Naive thymus-derived CD4-positive, alpha-beta T cell (primary cell): ENCODE results near the gene KLRF2. TPM values are rescaled to one million over a fixed set of nuclear protein-coding genes. Genes with fewer than 3 reads are reported as not detected.

Experiments
- ATAC-seq: fragments of 150-1000 bp; cut with Tn5 transposase; 2 replicates; pipeline ENCODE4 v1.10.0; 2021; ENCODE audit warnings: mild to moderate bottlenecking, moderate library complexity
- CTCF ChIA-PET: fragments of 350-600 bp; sonication (Branson Sonifier 250); formaldehyde crosslinking; loops from one replicate; lab custom pipeline; 2021; ENCODE audit warnings: antibody characterized with exemption; lab: Charles Lee
- POLR2A ChIA-PET: fragments of 350-600 bp; sonication (Branson Sonifier 250); formaldehyde crosslinking; loops from one replicate; lab custom pipeline; 2021; ENCODE audit warnings: antibody characterized with exemption, inconsistent platforms; lab: Charles Lee
- DNase-seq, 9 donors: peaks; one replicate each; pipeline versions ENCODE4 v3.0.0 to v3.0.0-alpha.2; 2020 to 2022; ENCODE audit warnings: mixed read lengths in 1 of 9
- H3K27ac ChIP-seq: one replicate; pipeline ENCODE4 v1.7.0; 2013; ENCODE audit warnings: mild to moderate bottlenecking, low read depth, low read length, moderate library complexity
- H3K27me3 ChIP-seq, 2 donors: one replicate each; pipeline ENCODE4 v1.7.0; 2013; ENCODE audit warnings: low read length in 2 of 2, mild to moderate bottlenecking in 2 of 2, moderate library complexity in 2 of 2; ENCODE audit not compliant: control insufficient read depth in 2 of 2, insufficient read depth in 2 of 2
- H3K36me3 ChIP-seq, 3 experiments: 1 replicate in 2 of 3; 2 replicates in 1 of 3; pipeline ENCODE4 v1.7.0; 2013; ENCODE audit warnings: low read length in 3 of 3, mild to moderate bottlenecking in 3 of 3, moderate library complexity in 1 of 3; ENCODE audit not compliant: insufficient read depth in 3 of 3, control insufficient read depth in 2 of 3
- H3K4me1 ChIP-seq, 2 donors: one replicate each; pipeline ENCODE4 v1.7.0; 2013; ENCODE audit warnings: low read length in 2 of 2, mild to moderate bottlenecking in 2 of 2, moderate library complexity in 1 of 2; ENCODE audit not compliant: control insufficient read depth in 2 of 2, insufficient read depth in 2 of 2
- H3K4me3 ChIP-seq: 2 replicates; pipeline ENCODE4 v1.7.0; 2013; ENCODE audit warnings: mild to moderate bottlenecking, low read length
- H3K9me3 ChIP-seq, 3 experiments: 1 replicate in 2 of 3; 2 replicates in 1 of 3; pipeline ENCODE4 v1.7.0; 2013; ENCODE audit warnings: low read length in 3 of 3; ENCODE audit not compliant: control insufficient read depth in 2 of 3
- H3K27ac Mint-ChIP-seq, 9 donors: one replicate each; pipeline ENCODE4 v1.8.0; 2020 to 2022; ENCODE audit warnings: mixed read lengths in 9 of 9, mild to moderate bottlenecking in 8 of 9, moderate library complexity in 5 of 9, inconsistent platforms in 2 of 9
- H3K27me3 Mint-ChIP-seq, 5 donors: one replicate each; pipeline ENCODE4 v1.8.0; 2021 to 2022; ENCODE audit warnings: mixed read lengths in 5 of 5, mild to moderate bottlenecking in 1 of 5
- H3K36me3 Mint-ChIP-seq, 5 donors: one replicate each; pipeline ENCODE4 v1.8.0; 2020 to 2022; ENCODE audit warnings: mixed read lengths in 5 of 5, mild to moderate bottlenecking in 3 of 5, inconsistent platforms in 1 of 5
- H3K4me1 Mint-ChIP-seq, 7 donors: one replicate each; pipeline ENCODE4 v1.8.0; 2020 to 2022; ENCODE audit warnings: mixed read lengths in 7 of 7, mild to moderate bottlenecking in 3 of 7, inconsistent platforms in 1 of 7
- H3K4me3 Mint-ChIP-seq, 10 donors: one replicate each; pipeline ENCODE4 v1.8.0; 2020 to 2022; ENCODE audit warnings: mild to moderate bottlenecking in 10 of 10, mixed read lengths in 10 of 10, moderate library complexity in 6 of 10, inconsistent platforms in 2 of 10
- H3K9me3 Mint-ChIP-seq, 11 donors: one replicate each; pipeline ENCODE4 v1.8.0; 2020 to 2022; ENCODE audit warnings: mixed read lengths in 11 of 11, mild to moderate bottlenecking in 4 of 11, inconsistent platforms in 1 of 11, moderate library complexity in 1 of 11
- intact Hi-C, 2 donors: fragments of 100-400 bp; cut with micrococcal nuclease; formaldehyde crosslinking; loops; one replicate each; pipeline ENCODE4 v1.15.1; 2023
- polyA plus RNA-seq, 2 donors: library from polyadenylated mRNA; unstranded; fragments of 300-500 nt; fragmentation: Illumina TruSeq; gene quantifications; one replicate each; pipeline ENCODE4 v1.2.3, GENCODE V29; 2021
- total RNA-seq, 6 experiments: library from RNA in 5 of 6; stranded (reverse) in 5 of 6; gene quantifications; 1 replicate in 5 of 6; 2 replicates in 1 of 6; pipeline ENCODE4 v1.2.3 and lab custom pipeline; 2021 to 2026

The KLRF2 gene
- total RNA-seq, result not detected
- not detected for polyA plus RNA-seq
- total RNA-seq (lab: John Stamatoyannopoulos, UW), result not detected

- H3K4me1 Mint-ChIP-seq, result peaks cover 4 to 24% (median 5%) of the 10 kb centered on the region in 7 donors
These were observed at the start of gene KLRF2 for GRCh38 chr12:9881246-9881645. KLRF2 (plus strand) TSS chr12:9881489; CDS start chr12:9881596, 107 bp downstream.

GRCh38 chr12:9831720-9832119 is 49.6 kb upstream of the KLRF2 start:
- Mint-ChIP-seq H3K27ac (no peak overlapping the region), H3K4me3 (no peak overlapping the region), H3K4me1 (peaks cover 0 to 1% (median 0%) of the 10 kb centered on the region in 7 donors), H3K9me3 (no peaks in the 10 kb centered on the region), H3K36me3 (no peaks in the 10 kb centered on the region), H3K27me3 (peaks cover 0 to 16% (median 0%) of the 10 kb centered on the region in 5 donors)
- H3K9me3 ChIP-seq, result no peaks in the 10 kb centered on the region
- H3K4me1 ChIP-seq, result no peaks in the 10 kb centered on the region
- ATAC-seq (no peak), DNase-seq (no peak)
- POLR2A ChIA-PET, result no interaction called here
- CTCF ChIA-PET, result no interaction called here
- H3K36me3 ChIP-seq, result no peaks in the 10 kb centered on the region
- no peaks in the 10 kb centered on the region for H3K27me3 ChIP-seq
- H3K27ac ChIP-seq, result no peak overlapping the region
- intact Hi-C loops, result no loop called here
- no peak overlapping the region for H3K4me3 ChIP-seq

More at GRCh38 chr12:9881246-9881645, at the start of gene KLRF2:
- Mint-ChIP-seq H3K4me3 (peak within 1 kb of the TSS in 1 of 10 donors; percentile 39), H3K36me3 (no peaks in the 10 kb centered on the region), H3K27me3 (peaks cover 0 to 7% (median 0%) of the 10 kb centered on the region in 5 donors), H3K9me3 (peaks cover 0 to 3% (median 0%) of the 10 kb centered on the region in 11 donors), H3K27ac (peak within 1 kb of the TSS in 1 of 9 donors; percentile 17)
- H3K4me1 ChIP-seq, result no peaks in the 10 kb centered on the region
- no peak within 1 kb of the TSS for H3K27ac ChIP-seq
- no peaks in the 10 kb centered on the region for H3K36me3 ChIP-seq
- DNase-seq, result no peak
- no peak within 1 kb of the TSS for H3K4me3 ChIP-seq
- ChIA-PET CTCF (no interaction called here), POLR2A (interaction anchor here (1.3 kb wide), 1 partner anchor 10 kb away, joined by 6 read pairs; no protein-coding TSS in a partner anchor)
- H3K27me3 ChIP-seq, result no peaks in the 10 kb centered on the region
- intact Hi-C loops, result no loop called here
- H3K9me3 ChIP-seq, result no peaks in the 10 kb centered on the region
- ATAC-seq, result no peak

GRCh38 chr12:9843407-9843806 is 37.9 kb upstream of the KLRF2 start:
- no peak overlapping the region for H3K27ac ChIP-seq
- DNase-seq (no peak), ATAC-seq (no peak)
- H3K4me3 ChIP-seq, result no peak overlapping the region
- H3K36me3 ChIP-seq, result no peaks in the 10 kb centered on the region
- POLR2A ChIA-PET, result no interaction called here
- Mint-ChIP-seq H3K9me3 (peaks cover 7 to 34% (median 23%) of the 10 kb centered on the region in 11 donors), H3K27me3 (peaks cover 0 to 46% (median 0%) of the 10 kb centered on the region in 5 donors), H3K4me3 (no peak overlapping the region), H3K36me3 (peaks cover 5 to 19% (median 13%) of the 10 kb centered on the region in 5 donors), H3K27ac (no peak overlapping the region), H3K4me1 (peaks cover 0 to 12% (median 0%) of the 10 kb centered on the region in 7 donors)
- no peaks in the 10 kb centered on the region for H3K27me3 ChIP-seq
- H3K4me1 ChIP-seq, result no peaks in the 10 kb centered on the region
- CTCF ChIA-PET, result no interaction called here
- intact Hi-C loops, result no loop called here
- H3K9me3 ChIP-seq, result peaks cover 0 to 5% (median 0%) of the 10 kb centered on the region in 3 experiments

- peaks cover 36 to 58% (median 44%) of the 10 kb centered on the region in 5 donors for H3K36me3 Mint-ChIP-seq
- H3K27ac Mint-ChIP-seq, result peak overlapping the region in 1 of 9 donors; percentile 61
- POLR2A ChIA-PET, result interaction anchor here (0.6 kb wide), 1 partner anchor 11 kb away, joined by 3 read pairs; no protein-coding TSS in a partner anchor
- Histone ChIP-seq H3K27ac (no peak overlapping the region), H3K9me3 (peaks cover 0 to 19% (median 4%) of the 10 kb centered on the region in 3 experiments), H3K4me1 (no peaks in the 10 kb centered on the region), H3K27me3 (no peaks in the 10 kb centered on the region), H3K36me3 (peaks cover 0 to 23% (median 12%) of the 10 kb centered on the region in 3 experiments), H3K4me3 (no peak overlapping the region)
- peaks cover 0 to 32% (median 0%) of the 10 kb centered on the region in 5 donors for H3K27me3 Mint-ChIP-seq
- H3K4me3 Mint-ChIP-seq, result no peak overlapping the region
- DNase-seq (no peak), ATAC-seq (no peak)
- intact Hi-C loops, result no loop called here
- H3K4me1 Mint-ChIP-seq, result peaks cover 3 to 36% (median 12%) of the 10 kb centered on the region in 7 donors
- CTCF ChIA-PET, result no interaction called here
- peaks cover 7 to 54% (median 23%) of the 10 kb centered on the region in 11 donors for H3K9me3 Mint-ChIP-seq
These were observed 32.4 kb upstream of the KLRF2 start for GRCh38 chr12:9848899-9849298.

GRCh38 chr12:9851050-9851449 is 30.2 kb upstream of the KLRF2 start:
- no peaks in the 10 kb centered on the region for H3K27me3 ChIP-seq
- peaks cover 7 to 48% (median 27%) of the 10 kb centered on the region in 7 donors for H3K4me1 Mint-ChIP-seq
- H3K9me3 Mint-ChIP-seq, result peaks cover 7 to 44% (median 19%) of the 10 kb centered on the region in 11 donors
- ATAC-seq (no peak), DNase-seq (no peak)
- peaks cover 0 to 15% (median 0%) of the 10 kb centered on the region in 5 donors for H3K27me3 Mint-ChIP-seq
- no peak overlapping the region for H3K4me3 ChIP-seq
- POLR2A ChIA-PET, result interaction anchor here (0.7 to 2.2 kb wide), 3 partner anchors 18 to 62 kb away, joined by 3 to 8 read pairs (median 3); partner anchors contain the start of gene CLEC2B
- no peaks in the 10 kb centered on the region for H3K4me1 ChIP-seq
- peaks cover 0 to 15% (median 4%) of the 10 kb centered on the region in 3 experiments for H3K9me3 ChIP-seq
- intact Hi-C loops, result no loop called here
- H3K36me3 Mint-ChIP-seq, result peaks cover 38 to 78% (median 64%) of the 10 kb centered on the region in 5 donors
- H3K4me3 Mint-ChIP-seq, result peak overlapping the region in 1 of 10 donors; percentile 22
- peaks cover 0 to 34% (median 32%) of the 10 kb centered on the region in 3 experiments for H3K36me3 ChIP-seq
- CTCF ChIA-PET, result no interaction called here
- no peak overlapping the region for H3K27ac ChIP-seq
- peak overlapping the region in 1 of 9 donors; percentile 9 for H3K27ac Mint-ChIP-seq

- ChIA-PET CTCF (interaction anchor here (0.6 kb wide), 1 partner anchor 302 kb away, joined by 3 read pairs; no protein-coding TSS in a partner anchor), POLR2A (interaction anchor here (1.0 to 2.2 kb wide), 3 partner anchors 12 to 61 kb away, joined by 3 to 8 read pairs (median 3); partner anchors contain the start of gene CLEC2B)
- Mint-ChIP-seq H3K4me1 (peaks cover 7 to 50% (median 34%) of the 10 kb centered on the region in 7 donors), H3K36me3 (peaks cover 29 to 78% (median 64%) of the 10 kb centered on the region in 5 donors), H3K4me3 (no peak overlapping the region), H3K27ac (peak overlapping the region in 5 of 9 donors; percentile 12 to 63 (median 44)), H3K27me3 (peaks cover 0 to 7% (median 0%) of the 10 kb centered on the region in 5 donors), H3K9me3 (peaks cover 6 to 35% (median 11%) of the 10 kb centered on the region in 11 donors)
- Histone ChIP-seq H3K27me3 (no peaks in the 10 kb centered on the region), H3K36me3 (peaks cover 2 to 42% (median 38%) of the 10 kb centered on the region in 3 experiments), H3K4me3 (no peak overlapping the region), H3K4me1 (no peaks in the 10 kb centered on the region), H3K9me3 (peaks cover 0 to 15% (median 4%) of the 10 kb centered on the region in 3 experiments), H3K27ac (no peak overlapping the region)
- DNase-seq (no peak), ATAC-seq (no peak)
- intact Hi-C loops, result loop anchor here in 1 of 2 donors (1.0 kb wide), 1 partner anchor 10 kb away; no protein-coding TSS in a partner anchor
These were observed 29.4 kb upstream of the KLRF2 start for GRCh38 chr12:9851927-9852326.
